Large intestine (tissue), 3 donors: Measurements from ENCODE around the gene CCDC33. TPM values are rescaled to one million over a fixed set of nuclear protein-coding genes. Genes with fewer than 3 reads are reported as not detected.
A peak's percentile ranks its signal among the peaks of the same experiment; 100 is the strongest.

Experiments used
- DNase-seq, 2 donors: peaks; one replicate each; pipeline versions ENCODE4 v3.0.0 to v3.0.0-alpha.2; 2013
- H3K27ac ChIP-seq: one replicate; pipeline ENCODE4 v1.5.1; 2013; ENCODE audit warnings: low read length
- H3K27me3 ChIP-seq: 2 replicates; pipeline ENCODE4 v1.6.1; 2013; ENCODE audit warnings: low read length; ENCODE audit not compliant: control insufficient read depth, insufficient read depth
- H3K36me3 ChIP-seq: 2 replicates; pipeline ENCODE4 v1.6.1; 2013; ENCODE audit warnings: low read length; ENCODE audit not compliant: control insufficient read depth, insufficient read depth
- H3K4me1 ChIP-seq: one replicate; pipeline ENCODE4 v1.6.1; 2013; ENCODE audit warnings: low read length; ENCODE audit not compliant: control insufficient read depth, insufficient read depth
- H3K4me3 ChIP-seq: one replicate; pipeline ENCODE4 v1.5.1; 2013; ENCODE audit warnings: low read length
- H3K9me3 ChIP-seq: one replicate; pipeline ENCODE4 v1.6.1; 2013; ENCODE audit warnings: mild to moderate bottlenecking, low read depth, low read length, moderate library complexity; ENCODE audit not compliant: control insufficient read depth
- WGBS: methylation state at CpG from one replicate; pipeline ENCODE4 v1.1.5; 2013; ENCODE audit warnings: low lambda C conversion rate; ENCODE audit not compliant: insufficient coverage; 5-methylcytosine and 5-hydroxymethylcytosine counted together
- polyA plus RNA-seq: library from polyadenylated mRNA; unstranded; fragments of 120-200 nt; gene quantifications from one replicate; pipeline ENCODE4 v1.2.1, GENCODE V29; 2013

The CCDC33 gene
- polyA plus RNA-seq, 1 donor, result 2.2 TPM

GRCh38 chr15:74244822-74245341 lies 8.8 kb downstream of the CCDC33 start:
- H3K36me3 ChIP-seq, result no peaks in the 10 kb centered on the region
- no peak overlapping the region for H3K27ac ChIP-seq
- peaks cover 26% of the 10 kb centered on the region for H3K4me1 ChIP-seq
- no peaks in the 10 kb centered on the region for H3K9me3 ChIP-seq
- DNase-seq, result no peak
- peaks cover 12% of the 10 kb centered on the region for H3K27me3 ChIP-seq
- H3K4me3 ChIP-seq, result no peak overlapping the region
- WGBS, result no CpG with 5 or more reads among the region's 4 CpGs

GRCh38 chr15:74245342-74245931 lies 9.3 kb downstream of the CCDC33 start:
- Histone ChIP-seq H3K36me3 (no peaks in the 10 kb centered on the region), H3K27ac (no peak overlapping the region), H3K27me3 (peaks cover 12% of the 10 kb centered on the region), H3K4me3 (no peak overlapping the region), H3K4me1 (peaks cover 26% of the 10 kb centered on the region), H3K9me3 (no peaks in the 10 kb centered on the region)
- DNase-seq, result peak in 1 of 2 donors; percentile 39
- no CpG with 5 or more reads among the region's 36 CpGs for WGBS

- Histone ChIP-seq H3K4me3 (no peak overlapping the region), H3K27me3 (peaks cover 8% of the 10 kb centered on the region), H3K27ac (no peak overlapping the region), H3K36me3 (no peaks in the 10 kb centered on the region), H3K4me1 (peaks cover 2% of the 10 kb centered on the region), H3K9me3 (no peaks in the 10 kb centered on the region)
- no peak for DNase-seq
- WGBS, result no CpG with 5 or more reads among the region's 6 CpGs
Measured at GRCh38 chr15:74250266-74250665, 14.1 kb downstream of the CCDC33 start.

GRCh38 chr15:74251131-74251811 lies 15.1 kb downstream of the CCDC33 start:
- no peaks in the 10 kb centered on the region for H3K9me3 ChIP-seq
- no peak overlapping the region for H3K4me3 ChIP-seq
- no peaks in the 10 kb centered on the region for H3K4me1 ChIP-seq
- no peak for DNase-seq
- H3K36me3 ChIP-seq, result no peaks in the 10 kb centered on the region
- no CpG with 5 or more reads among the region's 5 CpGs for WGBS
- no peak overlapping the region for H3K27ac ChIP-seq
- H3K27me3 ChIP-seq, result peaks cover 9% of the 10 kb centered on the region

GRCh38 chr15:74252291-74252690 lies 16.2 kb downstream of the CCDC33 start:
- no peaks in the 10 kb centered on the region for H3K9me3 ChIP-seq
- no peaks in the 10 kb centered on the region for H3K4me1 ChIP-seq
- H3K4me3 ChIP-seq, result no peak overlapping the region
- peaks cover 9% of the 10 kb centered on the region for H3K27me3 ChIP-seq
- no CpG with 5 or more reads among the region's 6 CpGs for WGBS
- no peak for DNase-seq
- no peak overlapping the region for H3K27ac ChIP-seq
- no peaks in the 10 kb centered on the region for H3K36me3 ChIP-seq

GRCh38 chr15:74252721-74253120 lies 16.6 kb downstream of the CCDC33 start:
- no peak for DNase-seq
- no CpG with 5 or more reads among the region's 1 CpG for WGBS
- Histone ChIP-seq H3K27me3 (peaks cover 9% of the 10 kb centered on the region), H3K9me3 (no peaks in the 10 kb centered on the region), H3K27ac (no peak overlapping the region), H3K4me1 (no peaks in the 10 kb centered on the region), H3K4me3 (no peak overlapping the region), H3K36me3 (no peaks in the 10 kb centered on the region)

GRCh38 chr15:74253211-74253921 lies 17.2 kb downstream of the CCDC33 start:
- no peak for DNase-seq
- Histone ChIP-seq H3K36me3 (no peaks in the 10 kb centered on the region), H3K27me3 (peaks cover 9% of the 10 kb centered on the region), H3K9me3 (no peaks in the 10 kb centered on the region), H3K4me1 (no peaks in the 10 kb centered on the region), H3K27ac (no peak overlapping the region), H3K4me3 (no peak overlapping the region)
- no CpG with 5 or more reads among the region's 7 CpGs for WGBS

- Histone ChIP-seq H3K4me1 (peaks cover 3% of the 10 kb centered on the region), H3K4me3 (no peak overlapping the region), H3K9me3 (no peaks in the 10 kb centered on the region), H3K27me3 (peaks cover 13% of the 10 kb centered on the region), H3K36me3 (no peaks in the 10 kb centered on the region), H3K27ac (no peak overlapping the region)
- WGBS, result no CpG with 5 or more reads among the region's 6 CpGs
- no peak for DNase-seq
Measured at GRCh38 chr15:74257105-74257504, 21.0 kb downstream of the CCDC33 start.

- H3K9me3 ChIP-seq, result no peaks in the 10 kb centered on the region
- H3K27me3 ChIP-seq, result peaks cover 13% of the 10 kb centered on the region
- no peaks in the 10 kb centered on the region for H3K36me3 ChIP-seq
- no peak overlapping the region for H3K27ac ChIP-seq
- no peak for DNase-seq
- no CpG with 5 or more reads among the region's 1 CpG for WGBS
- no peak overlapping the region for H3K4me3 ChIP-seq
- H3K4me1 ChIP-seq, result peaks cover 3% of the 10 kb centered on the region
Measured at GRCh38 chr15:74257623-74258022, 21.5 kb downstream of the CCDC33 start.

- H3K27me3 ChIP-seq, result peaks cover 13% of the 10 kb centered on the region
- peaks cover 3% of the 10 kb centered on the region for H3K4me1 ChIP-seq
- 0% methylated on average over 1 of the region's 7 CpGs for WGBS
- no peaks in the 10 kb centered on the region for H3K9me3 ChIP-seq
- peak in 1 of 2 donors; percentile 25 for DNase-seq
- no peak overlapping the region for H3K27ac ChIP-seq
- H3K4me3 ChIP-seq, result no peak overlapping the region
- H3K36me3 ChIP-seq, result no peaks in the 10 kb centered on the region
Measured at GRCh38 chr15:74258456-74259291, 22.5 kb downstream of the CCDC33 start.
